ENCODE data around the gene FGD6.

DNA sequence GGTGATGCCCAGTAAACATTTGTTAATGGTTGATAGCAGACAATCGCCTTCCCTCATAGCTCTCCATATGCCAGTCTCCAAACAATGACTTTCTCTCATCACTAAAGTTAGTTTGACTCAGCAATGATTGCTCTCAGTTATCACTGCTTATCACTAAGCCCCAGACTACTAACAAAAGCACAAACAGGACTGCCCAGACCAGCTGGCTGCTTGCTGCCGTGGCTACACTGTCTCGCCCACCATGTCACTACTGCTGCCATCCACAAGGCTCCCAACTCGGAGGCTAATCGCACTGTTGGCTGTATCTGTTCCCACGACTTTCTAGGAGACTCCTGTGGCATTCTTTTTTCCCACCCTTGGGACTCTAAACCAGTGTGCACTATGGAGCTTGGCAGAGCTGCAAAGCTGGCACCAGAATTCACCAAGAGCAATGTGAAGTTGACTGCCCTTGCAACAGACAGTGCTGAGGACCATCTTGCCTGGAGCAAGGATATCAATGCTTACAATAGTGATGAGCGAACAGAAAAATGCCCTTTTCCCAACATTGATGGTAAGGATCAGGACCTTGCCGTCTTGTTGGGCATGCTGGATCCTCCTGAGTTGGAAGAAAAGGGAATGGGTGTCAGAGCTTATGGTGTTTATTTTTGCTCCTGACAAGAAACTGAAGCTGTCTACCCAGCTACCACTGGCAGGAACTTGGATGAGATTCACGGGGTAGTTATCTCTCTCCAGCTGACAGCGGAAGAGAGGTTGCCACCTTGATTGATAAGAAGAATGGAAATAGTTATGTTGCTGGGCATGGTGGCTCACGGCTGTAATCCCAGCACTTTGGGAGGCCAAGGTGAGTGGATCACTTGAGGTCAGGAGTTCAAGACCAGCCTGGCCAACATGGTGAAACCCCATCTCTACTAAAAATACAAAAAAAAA is 116.7 kb downstream of the FGD6 start:
- TF ChIP-seq ELF4 (IDR thresholded peaks at IDR 0.05): no peak
- TF ChIP-seq SUZ12 (IDR thresholded peaks at IDR 0.05): no peak
- TF ChIP-seq SP1 (IDR thresholded peaks at IDR 0.05): no peak
- no peak for TF ChIP-seq FOXK2 (IDR thresholded peaks at IDR 0.05)
- TF ChIP-seq FOXM1 (IDR thresholded peaks at IDR 0.05; ENCODE audit: borderline replicate concordance): no peak
- no peak for TF ChIP-seq TARDBP (IDR thresholded peaks at IDR 0.05)
- no peak for TF ChIP-seq BHLHE40 (IDR thresholded peaks at IDR 0.05; ENCODE audit: borderline replicate concordance)
- no peak for TF ChIP-seq HDGF (IDR thresholded peaks at IDR 0.05; ENCODE audit: borderline replicate concordance)
